ENCODE measurements around the gene PMF1. TPM values are rescaled to one million over a fixed set of nuclear protein-coding genes. Genes with fewer than 3 reads are reported as not detected.
"Not testable (repeated sequence)": the region's sequence is repeated elsewhere in the genome, so short reads cannot be mapped to it uniquely, and the experiment has no call there.

The PMF1 gene
- total RNA-seq = 107 and 113 TPM in 2 replicates

DNA sequence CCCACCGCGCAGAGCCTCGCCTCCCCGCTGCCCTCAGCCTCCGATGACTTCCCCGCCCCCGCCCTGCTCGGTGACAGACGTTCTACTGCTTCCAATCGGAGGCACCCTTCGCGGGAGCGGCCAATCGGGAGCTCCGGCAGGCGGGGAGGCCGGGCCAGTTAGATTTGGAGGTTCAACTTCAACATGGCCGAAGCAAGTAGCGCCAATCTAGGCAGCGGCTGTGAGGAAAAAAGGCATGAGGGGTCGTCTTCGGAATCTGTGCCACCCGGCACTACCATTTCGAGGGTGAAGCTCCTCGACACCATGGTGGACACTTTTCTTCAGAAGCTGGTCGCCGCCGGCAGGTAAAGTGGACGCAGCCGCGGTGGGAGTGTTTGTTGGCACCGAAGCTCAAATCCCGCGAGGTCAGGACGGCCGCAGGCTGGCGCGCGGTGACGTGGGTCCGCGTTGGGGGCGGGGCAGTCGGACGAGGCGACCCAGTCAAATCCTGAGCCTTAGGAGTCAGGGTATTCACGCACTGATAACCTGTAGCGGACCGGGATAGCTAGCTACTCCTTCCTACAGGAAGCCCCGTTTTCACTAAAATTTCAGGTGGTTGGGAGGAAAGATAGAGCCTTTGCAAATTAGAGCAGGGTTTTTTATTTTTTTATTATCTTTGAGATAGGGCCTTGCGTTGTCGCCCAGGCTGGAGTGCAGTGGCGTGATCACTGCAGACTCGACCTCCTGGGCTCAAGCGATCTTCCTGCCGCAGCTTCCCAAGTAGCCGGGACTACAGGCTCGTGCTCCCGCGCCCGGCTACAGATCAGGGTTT lies at the start of gene PMF1:
TSS of gene PMF1 (plus strand) at position 175 of the 811 bp plus-strand sequence. CDS start at position 184, 9 bp downstream.
- H3K9me3 Mint-ChIP-seq = no peaks in the 10 kb centered on the region
- peak within 1 kb of the TSS; percentile 99 for H3K27ac Mint-ChIP-seq
- peak within 1 kb of the TSS; percentile 98 for H3K4me3 Mint-ChIP-seq
- intact Hi-C loops (cut with micrococcal nuclease) = loop anchor here (1.0 to 10.0 kb wide), 5 partner anchors 10 to 292 kb away; partner anchors contain the start of genes MEF2D and SMG5
- H3K36me3 Mint-ChIP-seq (ENCODE audit: low read depth) = peaks cover 70% of the 10 kb centered on the region
- peaks cover 38% of the 10 kb centered on the region for H3K4me1 Mint-ChIP-seq
- H3K27me3 Mint-ChIP-seq = no peaks in the 10 kb centered on the region
- DNase-seq = peak; percentile 98

DNA sequence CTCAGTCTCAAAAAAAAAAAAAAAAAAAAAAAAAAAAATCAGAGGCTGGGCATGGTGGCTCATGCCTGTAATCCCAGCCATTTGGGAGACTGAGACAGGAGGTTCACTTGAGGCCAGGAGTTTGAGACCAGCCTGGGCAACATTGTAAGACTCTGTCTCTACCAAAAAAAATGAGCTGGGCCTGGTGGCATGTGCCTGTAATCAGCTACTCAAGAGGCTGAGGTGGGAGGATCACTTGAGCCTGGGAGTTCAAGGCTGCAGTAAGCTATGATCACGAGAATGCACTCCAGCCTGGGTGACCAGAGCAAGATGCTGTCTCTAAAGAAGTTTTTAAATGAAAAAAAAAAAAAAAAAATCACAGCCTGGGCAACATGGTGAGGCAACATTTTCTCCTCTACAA lies 49.1 kb upstream of the PMF1 start:
- Mint-ChIP-seq H3K27me3 (no peaks in the 10 kb centered on the region), H3K27ac (no peak overlapping the region), H3K36me3 (ENCODE audit: low read depth) (peaks cover 6% of the 10 kb centered on the region), H3K9me3 (peaks cover 4% of the 10 kb centered on the region), H3K4me3 (no peak overlapping the region), H3K4me1 (peaks cover 32% of the 10 kb centered on the region)
- intact Hi-C loops (cut with micrococcal nuclease) = loop anchor here (5.0 kb wide), 1 partner anchor 34 kb away; no protein-coding TSS in a partner anchor
- DNase-seq = no peak

- H3K27ac Mint-ChIP-seq = no peak overlapping the region
- intact Hi-C loops (cut with micrococcal nuclease) = loop anchor here (5.0 kb wide), 1 partner anchor 33 kb away; no protein-coding TSS in a partner anchor
- H3K4me1 Mint-ChIP-seq = peaks cover 27% of the 10 kb centered on the region
- peaks cover 6% of the 10 kb centered on the region for H3K36me3 Mint-ChIP-seq (ENCODE audit: low read depth)
- no peak overlapping the region for H3K4me3 Mint-ChIP-seq
- no peak for DNase-seq
- peaks cover 4% of the 10 kb centered on the region for H3K9me3 Mint-ChIP-seq
- H3K27me3 Mint-ChIP-seq = no peaks in the 10 kb centered on the region
Measured at GRCh38 chr1:156164125-156164831, 48.5 kb upstream of the PMF1 start.

DNA sequence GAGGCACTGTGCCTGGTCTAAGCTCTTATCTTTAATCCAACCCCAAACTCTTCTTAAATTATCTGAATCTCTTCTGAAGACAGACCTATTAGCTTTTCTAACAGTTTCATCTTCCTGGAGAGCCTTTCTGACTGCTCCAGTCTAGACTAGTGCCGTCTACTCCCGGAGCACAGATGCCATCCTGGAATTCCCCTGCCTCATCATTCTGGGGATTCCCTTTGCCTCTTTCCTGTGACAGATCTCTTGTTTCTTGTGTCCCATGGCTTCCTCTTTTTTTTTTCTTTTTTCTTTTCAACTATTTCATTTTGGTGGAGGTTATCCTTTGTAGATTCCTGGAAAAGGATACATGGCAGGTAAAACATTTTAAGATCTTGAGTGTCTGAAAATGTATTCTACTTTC lies 47.7 kb upstream of the PMF1 start:
- H3K36me3 Mint-ChIP-seq (ENCODE audit: low read depth) = peaks cover 6% of the 10 kb centered on the region
- no peak overlapping the region for H3K27ac Mint-ChIP-seq
- no peaks in the 10 kb centered on the region for H3K27me3 Mint-ChIP-seq
- no peak for DNase-seq
- intact Hi-C loops (cut with micrococcal nuclease) = no loop called here
- H3K9me3 Mint-ChIP-seq = peaks cover 4% of the 10 kb centered on the region
- H3K4me3 Mint-ChIP-seq = no peak overlapping the region
- H3K4me1 Mint-ChIP-seq = peaks cover 20% of the 10 kb centered on the region

DNA sequence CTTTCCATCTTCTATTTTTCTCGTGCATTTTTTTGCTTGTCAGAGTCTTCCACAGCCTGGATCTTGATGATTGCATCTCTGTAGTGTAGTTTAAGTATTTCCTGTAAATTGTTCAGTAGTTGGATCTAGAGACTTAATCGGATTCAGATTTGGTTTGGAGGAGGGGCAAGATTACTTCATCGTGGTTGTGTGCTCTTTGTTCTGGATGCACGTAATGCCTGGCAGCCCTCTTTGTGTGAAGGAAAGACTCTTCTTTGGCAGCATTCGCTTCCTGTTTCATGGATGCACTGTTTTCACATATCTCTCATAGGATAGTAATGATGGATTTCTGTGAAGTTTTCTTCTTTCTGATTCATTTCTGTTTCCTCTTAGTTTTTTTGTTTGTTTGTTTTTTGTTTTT lies 45.3 kb upstream of the PMF1 start:
- Mint-ChIP-seq H3K27me3 (no peaks in the 10 kb centered on the region), H3K4me1 (peaks cover 6% of the 10 kb centered on the region), H3K36me3 (ENCODE audit: low read depth) (peaks cover 2% of the 10 kb centered on the region), H3K27ac (peak overlapping the region; percentile 35), H3K9me3 (peaks cover 4% of the 10 kb centered on the region), H3K4me3 (no peak overlapping the region)
- intact Hi-C loops (cut with micrococcal nuclease) = no loop called here
- no peak for DNase-seq

DNA sequence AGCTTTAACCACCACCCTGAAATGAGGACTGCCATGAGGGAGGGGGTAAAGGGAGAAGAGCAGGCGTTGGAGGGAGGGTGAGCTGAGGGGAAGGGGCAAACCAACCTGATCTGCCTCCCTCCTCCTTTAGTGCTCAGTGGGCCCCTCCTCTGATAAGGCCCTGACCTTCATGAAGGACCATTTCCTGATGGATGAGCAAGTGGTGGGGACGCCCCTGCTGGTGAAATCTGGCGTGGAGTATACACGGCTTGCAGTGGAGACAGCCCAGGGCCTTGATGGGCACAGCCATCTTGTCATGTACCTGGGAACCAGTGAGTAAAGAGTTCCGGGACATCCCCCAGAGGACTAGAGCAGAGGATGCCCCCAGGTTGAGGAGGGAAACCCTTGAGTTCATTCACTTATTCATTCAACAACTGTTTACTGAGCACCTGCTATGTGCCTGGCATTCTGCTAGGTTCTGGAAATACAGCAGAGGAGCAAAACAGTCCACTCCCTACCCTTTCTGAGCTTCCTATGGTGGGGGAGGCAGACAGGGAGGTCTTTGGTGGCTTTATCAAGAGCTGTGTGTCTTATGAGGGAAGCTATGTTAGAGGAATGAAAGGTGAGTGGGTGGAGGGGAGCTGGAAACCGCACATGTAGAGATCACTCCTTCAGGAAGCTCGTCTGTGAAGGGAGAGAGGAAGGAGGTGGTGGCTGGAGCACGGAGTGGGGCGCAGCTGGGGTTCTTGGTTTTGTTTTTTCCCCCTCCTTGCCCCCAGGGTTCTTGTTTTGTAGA lies 39.9 kb upstream of the PMF1 start:
- intact Hi-C loops (cut with micrococcal nuclease) = no loop called here
- Mint-ChIP-seq H3K27ac (no peak overlapping the region), H3K36me3 (ENCODE audit: low read depth) (no peaks in the 10 kb centered on the region), H3K4me3 (no peak overlapping the region), H3K9me3 (no peaks in the 10 kb centered on the region), H3K4me1 (peaks cover 8% of the 10 kb centered on the region), H3K27me3 (no peaks in the 10 kb centered on the region)
- DNase-seq = no peak

- Mint-ChIP-seq H3K27me3 (no peaks in the 10 kb centered on the region), H3K9me3 (no peaks in the 10 kb centered on the region), H3K4me3 (no peak overlapping the region), H3K4me1 (peaks cover 13% of the 10 kb centered on the region), H3K27ac (no peak overlapping the region), H3K36me3 (ENCODE audit: low read depth) (no peaks in the 10 kb centered on the region)
- intact Hi-C loops (cut with micrococcal nuclease) = no loop called here
- DNase-seq = no peak
Measured at GRCh38 chr1:156176610-156177210, 36.1 kb upstream of the PMF1 start.

- peak overlapping the region; percentile 47 for H3K27ac Mint-ChIP-seq
- no peaks in the 10 kb centered on the region for H3K27me3 Mint-ChIP-seq
- no peak overlapping the region for H3K4me3 Mint-ChIP-seq
- DNase-seq = no peak
- peaks cover 12% of the 10 kb centered on the region for H3K4me1 Mint-ChIP-seq
- H3K36me3 Mint-ChIP-seq (ENCODE audit: low read depth) = no peaks in the 10 kb centered on the region
- intact Hi-C loops (cut with micrococcal nuclease) = no loop called here
- H3K9me3 Mint-ChIP-seq = no peaks in the 10 kb centered on the region
Measured at GRCh38 chr1:156177919-156178654, 34.7 kb upstream of the PMF1 start.

DNA sequence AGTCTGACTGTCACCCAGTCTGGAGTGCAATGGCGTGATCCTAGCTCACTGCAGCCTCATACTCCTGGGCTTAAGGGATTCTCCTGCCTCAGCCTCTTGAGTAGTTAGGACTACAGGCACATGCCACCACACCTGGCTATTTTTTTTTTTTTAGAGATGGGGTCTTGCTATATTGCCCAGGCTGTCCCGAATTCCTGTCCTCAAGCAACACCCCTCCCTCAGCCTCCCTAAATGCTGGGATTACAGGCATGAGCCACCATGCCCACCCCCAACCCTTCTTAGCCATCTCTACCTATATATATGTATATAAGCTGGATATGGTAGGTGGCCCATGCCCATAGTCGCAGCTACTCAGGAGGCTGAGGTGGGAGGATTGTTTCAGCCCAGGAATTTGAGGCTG lies 32.3 kb upstream of the PMF1 start:
- Mint-ChIP-seq H3K27ac (no peak overlapping the region), H3K27me3 (no peaks in the 10 kb centered on the region), H3K4me3 (no peak overlapping the region), H3K4me1 (peaks cover 7% of the 10 kb centered on the region), H3K9me3 (no peaks in the 10 kb centered on the region), H3K36me3 (ENCODE audit: low read depth) (peaks cover 2% of the 10 kb centered on the region)
- intact Hi-C loops (cut with micrococcal nuclease) = no loop called here
- DNase-seq = no peak

DNA sequence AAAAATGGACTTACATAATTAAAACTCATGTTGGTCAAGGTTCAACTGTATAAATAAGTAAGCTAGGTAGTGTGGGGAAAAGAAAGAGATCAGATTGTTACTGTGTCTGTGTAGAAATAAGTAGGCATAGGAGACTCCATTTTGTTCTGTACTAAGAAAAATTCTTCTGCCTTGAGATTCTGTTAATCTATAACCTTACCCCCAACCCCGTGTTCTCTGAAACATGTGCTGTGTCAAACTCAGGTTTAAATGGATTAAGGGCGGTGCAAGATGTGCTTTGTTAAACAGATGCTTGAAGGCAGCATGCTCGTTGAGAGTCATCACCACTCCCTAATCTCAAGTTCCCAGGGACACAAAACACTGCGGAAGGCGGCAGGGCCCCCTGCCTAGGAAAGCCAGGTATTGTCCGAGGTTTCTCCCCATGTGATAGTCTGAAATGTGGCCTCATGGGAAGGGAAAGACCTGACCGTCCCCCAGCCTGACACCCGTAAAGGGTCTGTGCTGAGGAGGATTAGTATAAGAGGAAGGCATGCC lies 31.3 kb upstream of the PMF1 start:
- H3K9me3 Mint-ChIP-seq; H3K27ac Mint-ChIP-seq; H3K4me1 Mint-ChIP-seq; DNase-seq; H3K36me3 Mint-ChIP-seq (ENCODE audit: low read depth); intact Hi-C loops (cut with micrococcal nuclease); H3K27me3 Mint-ChIP-seq; H3K4me3 Mint-ChIP-seq: not testable (repeated sequence)

GRCh38 chr1:156182010-156182779 lies 30.6 kb upstream of the PMF1 start:
- H3K4me1 Mint-ChIP-seq; H3K9me3 Mint-ChIP-seq; H3K27ac Mint-ChIP-seq; H3K36me3 Mint-ChIP-seq (ENCODE audit: low read depth); intact Hi-C loops (cut with micrococcal nuclease); DNase-seq; H3K27me3 Mint-ChIP-seq; H3K4me3 Mint-ChIP-seq: not testable (repeated sequence)

- H3K27me3 Mint-ChIP-seq; DNase-seq; H3K36me3 Mint-ChIP-seq (ENCODE audit: low read depth); intact Hi-C loops (cut with micrococcal nuclease); H3K4me1 Mint-ChIP-seq; H3K4me3 Mint-ChIP-seq; H3K27ac Mint-ChIP-seq; H3K9me3 Mint-ChIP-seq: not testable (repeated sequence)
Measured at GRCh38 chr1:156186347-156187177, 26.2 kb upstream of the PMF1 start.

Measured in activated CD4-positive, alpha-beta T cell treated with anti-CD3 and anti-CD28 coated beads, Interleukin-2, amount 10 ng/mL, durations not matched to agents 24 days and 14 days (primary cell).